ENCODE measurements around the gene TSPAN11. TPM values are rescaled to one million over a fixed set of nuclear protein-coding genes. Genes with fewer than 3 reads are reported as not detected.

TSPAN11 gene
- polyA plus RNA-seq, 2 of the 4 experiments (the other 2 are of a cell fraction) = 0.01 to 0.06 TPM

GRCh38 chr12:30953257-30953656 is 26.7 kb downstream of the TSPAN11 start:
- TF ChIP-seq NPAS2 (CRISPR knock-in tag; IDR thresholded peaks at IDR 0.05; ENCODE audit: borderline replicate concordance) = no peak
- TF ChIP-seq SMC3 (IDR thresholded peaks at IDR 0.05) = no peak
- TF ChIP-seq CEBPB (IDR thresholded peaks at IDR 0.05) = no peak
- no peak for TF ChIP-seq EHMT2 (IDR thresholded peaks at IDR 0.05; ENCODE audit: low read depth)
- TF ChIP-seq, protein P1, sequence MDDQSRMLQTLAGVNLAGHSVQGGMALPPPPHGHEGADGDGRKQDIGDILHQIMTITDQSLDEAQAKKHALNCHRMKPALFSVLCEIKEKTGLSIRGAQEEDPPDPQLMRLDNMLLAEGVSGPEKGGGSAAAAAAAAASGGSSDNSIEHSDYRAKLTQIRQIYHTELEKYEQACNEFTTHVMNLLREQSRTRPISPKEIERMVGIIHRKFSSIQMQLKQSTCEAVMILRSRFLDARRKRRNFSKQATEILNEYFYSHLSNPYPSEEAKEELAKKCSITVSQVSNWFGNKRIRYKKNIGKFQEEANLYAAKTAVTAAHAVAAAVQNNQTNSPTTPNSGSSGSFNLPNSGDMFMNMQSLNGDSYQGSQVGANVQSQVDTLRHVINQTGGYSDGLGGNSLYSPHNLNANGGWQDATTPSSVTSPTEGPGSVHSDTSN (IDR thresholded peaks at IDR 0.05) = no peak
- TF ChIP-seq ZSCAN20 (CRISPR knock-in tag; IDR thresholded peaks at IDR 0.05) = no peak
- TF ChIP-seq, protein P2, sequence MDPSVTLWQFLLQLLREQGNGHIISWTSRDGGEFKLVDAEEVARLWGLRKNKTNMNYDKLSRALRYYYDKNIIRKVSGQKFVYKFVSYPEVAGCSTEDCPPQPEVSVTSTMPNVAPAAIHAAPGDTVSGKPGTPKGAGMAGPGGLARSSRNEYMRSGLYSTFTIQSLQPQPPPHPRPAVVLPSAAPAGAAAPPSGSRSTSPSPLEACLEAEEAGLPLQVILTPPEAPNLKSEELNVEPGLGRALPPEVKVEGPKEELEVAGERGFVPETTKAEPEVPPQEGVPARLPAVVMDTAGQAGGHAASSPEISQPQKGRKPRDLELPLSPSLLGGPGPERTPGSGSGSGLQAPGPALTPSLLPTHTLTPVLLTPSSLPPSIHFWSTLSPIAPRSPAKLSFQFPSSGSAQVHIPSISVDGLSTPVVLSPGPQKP (IDR thresholded peaks at IDR 0.05; ENCODE audit: low read depth, low read length) = no peak
- no peak for TF ChIP-seq KDM5A (IDR thresholded peaks at IDR 0.05)
- no peak for TF ChIP-seq HDAC2 (IDR thresholded peaks at IDR 0.05)
- TF ChIP-seq POLR2A (IDR thresholded peaks at IDR 0.05; ENCODE audit: low read length) = no peak
- no peak for TF ChIP-seq RNF2 (IDR thresholded peaks at IDR 0.05; ENCODE audit: borderline replicate concordance, low read depth)
- TF ChIP-seq RFX5 (IDR thresholded peaks at IDR 0.05) = no peak
- FAIRE-seq = no peak
- no peak overlapping the region for H3K4me2 ChIP-seq
- H3K4me1 ChIP-seq = no peaks in the 10 kb centered on the region
- no peak overlapping the region for H3K4me3 ChIP-seq
- no peak for ATAC-seq
- no peak for DNase-seq (ENCODE audit: low read depth in 1 of 2, low spot score in 1 of 2)
- H3K9me3 ChIP-seq = no peaks in the 10 kb centered on the region
- CTCF ChIA-PET = no interaction called here
- WGBS (ENCODE audit: missing lambda C conversion rate) = 24% methylated on average over 2 of the region's 2 CpGs
- POLR2A ChIA-PET = no interaction called here
- no peak overlapping the region for H3K27ac ChIP-seq

DNA sequence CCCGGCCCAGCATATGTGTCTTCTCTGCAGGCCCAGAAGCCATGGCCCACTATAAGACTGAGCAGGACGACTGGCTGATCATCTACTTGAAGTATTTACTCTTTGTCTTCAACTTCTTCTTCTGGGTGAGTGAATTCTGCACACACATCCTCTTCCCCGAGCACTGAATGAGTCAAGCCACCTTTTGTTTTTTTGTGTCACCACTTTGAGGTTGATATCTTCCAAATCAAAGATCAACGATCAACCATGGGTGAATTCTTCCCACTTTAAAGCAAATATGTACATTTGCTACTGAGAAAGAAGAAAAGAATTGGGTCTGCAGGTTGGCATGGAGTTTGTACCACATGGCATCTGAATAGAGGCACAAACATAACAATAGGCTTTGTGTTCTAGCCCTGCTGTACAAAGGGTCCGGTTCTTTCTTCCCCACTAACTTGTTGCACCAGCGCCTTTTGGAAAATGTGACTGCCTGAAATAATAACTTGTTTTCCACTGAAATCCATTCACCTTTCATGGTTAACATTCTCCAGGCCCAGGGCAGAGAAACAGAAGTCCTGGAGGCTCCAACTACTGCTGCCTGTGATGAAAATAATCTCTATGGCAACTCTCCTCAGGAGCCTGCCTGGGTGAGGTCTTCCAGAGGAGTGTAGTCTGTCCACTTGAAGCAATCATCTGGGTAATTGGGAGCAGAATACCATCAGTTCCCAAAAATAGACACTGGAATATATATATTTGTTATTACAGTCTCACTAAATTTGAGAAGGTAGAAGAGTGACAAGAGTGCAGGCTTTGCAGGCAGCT is 27.6 kb downstream of the TSPAN11 start:
- H3K9me3 ChIP-seq = no peaks in the 10 kb centered on the region
- WGBS (ENCODE audit: missing lambda C conversion rate) = 35% methylated on average over 6 of the region's 6 CpGs
- no peaks in the 10 kb centered on the region for H3K4me1 ChIP-seq
- no peak for TF ChIP-seq MAX (IDR thresholded peaks at IDR 0.05)
- TF ChIP-seq BHLHE40 (IDR thresholded peaks at IDR 0.05; ENCODE audit: low read depth, low read length) = no peak
- no peak for TF ChIP-seq RCOR1 (IDR thresholded peaks at IDR 0.05; ENCODE audit: low read depth, low read length)
- no peak for TF ChIP-seq GATA3 (IDR thresholded peaks at IDR 0.05; ENCODE audit: borderline replicate concordance)
- TF ChIP-seq MYC (IDR thresholded peaks at IDR 0.05; ENCODE audit: borderline replicate concordance, low read length) = no peak
- no peak for TF ChIP-seq NFE2L2 (conservative IDR thresholded peaks at IDR 0.05; ENCODE audit: low read length)
- no peak for TF ChIP-seq FOXS1 (CRISPR knock-in tag; IDR thresholded peaks at IDR 0.05)
- no peak for TF ChIP-seq ZNF302 (CRISPR knock-in tag; IDR thresholded peaks at IDR 0.05)
- no peak for TF ChIP-seq ZC3H11A (IDR thresholded peaks at IDR 0.05)
- no peak for TF ChIP-seq JUN (IDR thresholded peaks at IDR 0.05)
- no peak for TF ChIP-seq HOXB13 (CRISPR knock-in tag; IDR thresholded peaks at IDR 0.05; ENCODE audit: low read depth)
- TF ChIP-seq FOSB (CRISPR knock-in tag; IDR thresholded peaks at IDR 0.05) = no peak
- TF ChIP-seq EP300 (IDR thresholded peaks at IDR 0.05) = no peak
- no peak for TF ChIP-seq MAFK (IDR thresholded peaks at IDR 0.05; ENCODE audit: partially characterized antibody)
- no peak for TF ChIP-seq HOXB5 (CRISPR knock-in tag; IDR thresholded peaks at IDR 0.05)
- TF ChIP-seq, protein P2 (IDR thresholded peaks at IDR 0.05; ENCODE audit: low read depth, low read length) = no peak
- DNase-seq (ENCODE audit: low read depth in 1 of 2, low spot score in 1 of 2) (no peak), ATAC-seq (no peak), FAIRE-seq (no peak)
- H3K4me3 ChIP-seq = no peak overlapping the region
- POLR2A ChIA-PET = no interaction called here
- CTCF ChIA-PET = no interaction called here
- no peak overlapping the region for H3K4me2 ChIP-seq
- no peak overlapping the region for H3K27ac ChIP-seq

Data from A549 (cell line).